GM06990 (cell line): ENCODE data around the gene TDRKH.
A peak's percentile ranks its signal among the peaks of the same experiment; 100 is the strongest.

ENCODE experiments used
- DNase-seq: peaks from one replicate; pipeline ENCODE4 v3.0.0-alpha.2; 2011; ENCODE audit not compliant: insufficient read length; ENCODE audit errors: extremely low read depth
- H3K27me3 ChIP-seq: replicated peaks from 2 replicates; pipeline ENCODE4 v1.6.0; 2011; ENCODE audit warnings: low read length; ENCODE audit not compliant: control insufficient read depth, insufficient read depth
- H3K36me3 ChIP-seq: 2 replicates; pipeline ENCODE4 v1.5.1; 2011; ENCODE audit warnings: low read length; ENCODE audit not compliant: control insufficient read depth, insufficient read depth
- H3K4me3 ChIP-seq: replicated peaks from 2 replicates; pipeline ENCODE4 v1.5.1; 2011; ENCODE audit warnings: low read depth, mild to moderate bottlenecking, control low read depth, low read length
- CTCF ChIP-seq: IDR thresholded peaks from 2 replicates; pipeline ENCODE4 v1.5.1; 2011; ENCODE audit warnings: low read length, control low read depth, mild to moderate bottlenecking, inconsistent platforms; ENCODE audit not compliant: insufficient read depth, poor library complexity, severe bottlenecking

TDRKH gene

GRCh38 chr1:151762941-151763921, 27.1 kb downstream of the TDRKH start, which contains the start of gene MRPL9:
TSS of gene MRPL9 (minus strand) at chr1:151763496. CDS start at chr1:151763479, 17 bp downstream.
- Histone ChIP-seq H3K27me3 (no peaks in the 10 kb centered on the region), H3K36me3 (peaks cover 9% of the 10 kb centered on the region), H3K4me3 (peak within 1 kb of the TSS; percentile 96)
- TF ChIP-seq CTCF = no peak
- DNase-seq = peak; percentile 89

- peaks cover 11% of the 10 kb centered on the region for H3K36me3 ChIP-seq
- no peak for TF ChIP-seq CTCF
- H3K4me3 ChIP-seq = no peak overlapping the region
- DNase-seq = no peak
- H3K27me3 ChIP-seq = no peaks in the 10 kb centered on the region
Observed at GRCh38 chr1:151760597-151761385, 29.5 kb downstream of the TDRKH start.

- H3K4me3 ChIP-seq = no peak overlapping the region
- no peaks in the 10 kb centered on the region for H3K27me3 ChIP-seq
- DNase-seq = no peak
- H3K36me3 ChIP-seq = peaks cover 11% of the 10 kb centered on the region
- no peak for TF ChIP-seq CTCF
Observed at GRCh38 chr1:151759241-151759640, 31.1 kb downstream of the TDRKH start.

- Histone ChIP-seq H3K36me3 (peaks cover 6% of the 10 kb centered on the region), H3K27me3 (no peaks in the 10 kb centered on the region), H3K4me3 (no peak overlapping the region)
- no peak for DNase-seq
- no peak for TF ChIP-seq CTCF
Observed at GRCh38 chr1:151756291-151756690, 34.0 kb downstream of the TDRKH start.

- no peak for TF ChIP-seq CTCF
- Histone ChIP-seq H3K27me3 (no peaks in the 10 kb centered on the region), H3K4me3 (no peak overlapping the region), H3K36me3 (no peaks in the 10 kb centered on the region)
- DNase-seq = no peak
Observed at GRCh38 chr1:151741516-151741915, 48.8 kb downstream of the TDRKH start.
